RWPE2 (cell line): ENCODE measurements around the gene KRTAP10-3.
A peak's percentile ranks its signal among the peaks of the same experiment; 100 is the strongest.

ENCODE experiments used
- ATAC-seq: fragments of 200-7000 bp; cut with Tn5 transposase; 3 replicates; pipeline ENCODE4 v1.9.1; 2021; ENCODE audit warnings: low read depth
- DNase-seq: peaks from one replicate; pipeline ENCODE4 v3.0.0-alpha.2; 2020; ENCODE audit warnings: low spot score
- H3K27ac ChIP-seq: fragments of 450-650 bp; 2 replicates; pipeline ENCODE4 v1.5.1; 2017; ENCODE audit warnings: mild to moderate bottlenecking; ENCODE audit not compliant: poor library complexity, severe bottlenecking
- H3K27me3 ChIP-seq: fragments of 250-450 bp; sonication (Bioruptor Pico); 2 replicates; pipeline ENCODE4 v1.5.1; 2021; ENCODE audit warnings: mild to moderate bottlenecking, moderate library complexity; ENCODE audit not compliant: insufficient read depth, poor library complexity, severe bottlenecking
- H3K36me3 ChIP-seq: fragments of 250-450 bp; sonication (Bioruptor Pico); 2 replicates; pipeline ENCODE4 v1.5.1; 2020; ENCODE audit warnings: low read depth, mild to moderate bottlenecking, moderate library complexity
- H3K4me1 ChIP-seq: fragments of 250-450 bp; sonication (Bioruptor Pico); 2 replicates; pipeline ENCODE4 v1.5.1; 2021; ENCODE audit warnings: mild to moderate bottlenecking, moderate library complexity; ENCODE audit not compliant: insufficient read depth, poor library complexity, severe bottlenecking
- H3K4me3 ChIP-seq: fragments of 250-450 bp; sonication (Bioruptor Pico); 2 replicates; pipeline ENCODE4 v1.5.1; 2021; ENCODE audit warnings: mild to moderate bottlenecking, moderate library complexity; ENCODE audit not compliant: severe bottlenecking
- H3K9me3 ChIP-seq: fragments of 250-450 bp; sonication (Bioruptor Pico); 2 replicates; pipeline ENCODE4 v1.5.1; 2021; ENCODE audit warnings: mild to moderate bottlenecking, moderate library complexity; ENCODE audit not compliant: severe bottlenecking
- TF ChIP-seq, protein P1 (sequence below): fragments of 450-650 bp; IDR thresholded peaks from one replicate; pipeline ENCODE4 v1.5.1; 2017; ENCODE audit warnings: mild to moderate bottlenecking, moderate library complexity; ENCODE audit not compliant: poor library complexity, severe bottlenecking

The KRTAP10-3 gene

DNA sequence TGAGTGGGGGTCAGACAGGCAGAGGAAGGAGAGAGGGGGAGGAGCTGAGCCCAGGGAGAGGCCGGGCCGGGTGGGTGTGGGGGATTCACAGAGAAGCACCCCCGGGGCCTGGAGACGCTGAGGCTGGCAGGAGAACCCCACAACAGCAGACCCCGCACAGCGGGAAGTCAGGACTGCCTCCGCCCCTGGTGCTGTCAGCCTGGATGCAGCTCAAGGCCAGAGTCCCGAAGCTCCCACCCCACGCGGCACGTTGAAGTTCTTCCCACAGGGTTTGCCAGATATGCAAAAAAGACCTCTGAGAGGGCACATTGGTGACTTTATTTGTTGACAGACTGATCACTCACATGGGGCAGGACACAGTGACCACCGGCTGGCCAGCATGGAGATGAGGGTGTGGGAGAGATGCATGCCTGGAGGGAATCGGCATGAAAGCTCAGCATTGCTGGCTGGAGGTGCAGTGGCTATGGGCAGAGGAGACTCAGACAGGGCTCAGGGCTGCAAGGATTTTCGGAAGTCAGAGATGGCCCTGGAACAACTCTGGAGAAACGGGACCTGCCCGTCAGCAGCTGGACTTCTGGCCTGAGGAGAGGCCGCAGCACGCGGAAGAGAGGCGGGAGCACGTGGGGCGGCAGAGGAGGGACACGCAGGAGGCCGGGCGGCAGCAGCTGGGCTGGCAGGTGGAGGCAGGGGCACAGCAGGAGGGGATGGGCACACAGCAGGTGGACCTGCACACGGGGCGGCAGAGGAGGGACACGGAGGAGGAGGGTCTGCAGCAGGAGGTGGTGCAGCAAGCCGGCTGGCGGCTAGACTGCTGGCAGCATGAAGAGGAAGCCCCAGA, 885 bp downstream of the KRTAP10-3 start:
- H3K27me3 ChIP-seq, result peaks cover 20% of the 10 kb centered on the region
- ATAC-seq, result no peak

DNA sequence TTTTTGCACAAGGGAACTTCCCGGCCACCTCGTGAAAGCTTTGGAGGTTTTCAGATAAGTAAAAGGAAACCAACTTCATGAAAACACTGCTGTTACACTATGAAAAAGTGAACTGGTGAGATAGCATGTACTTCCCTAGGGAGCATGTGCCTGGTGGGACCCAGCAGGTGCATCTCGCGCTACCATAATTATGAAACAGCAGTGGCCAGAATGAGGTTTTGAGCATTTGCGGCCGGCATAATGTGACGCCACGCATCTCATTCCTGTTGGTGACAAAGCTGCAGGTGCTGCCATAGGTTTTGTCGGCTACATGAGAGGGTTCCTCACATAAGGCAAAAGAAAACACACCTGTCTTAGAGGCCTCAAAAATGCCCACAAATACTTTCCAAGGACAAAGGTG, 1.7 kb downstream of the KRTAP10-3 start:
- Histone ChIP-seq H3K4me3 (no peak overlapping the region), H3K27ac (no peak overlapping the region), H3K27me3 (peaks cover 20% of the 10 kb centered on the region), H3K4me1 (no peaks in the 10 kb centered on the region), H3K36me3 (no peaks in the 10 kb centered on the region), H3K9me3 (no peaks in the 10 kb centered on the region)
- no peak for DNase-seq
- ATAC-seq, result no peak
- TF ChIP-seq, protein P1, sequence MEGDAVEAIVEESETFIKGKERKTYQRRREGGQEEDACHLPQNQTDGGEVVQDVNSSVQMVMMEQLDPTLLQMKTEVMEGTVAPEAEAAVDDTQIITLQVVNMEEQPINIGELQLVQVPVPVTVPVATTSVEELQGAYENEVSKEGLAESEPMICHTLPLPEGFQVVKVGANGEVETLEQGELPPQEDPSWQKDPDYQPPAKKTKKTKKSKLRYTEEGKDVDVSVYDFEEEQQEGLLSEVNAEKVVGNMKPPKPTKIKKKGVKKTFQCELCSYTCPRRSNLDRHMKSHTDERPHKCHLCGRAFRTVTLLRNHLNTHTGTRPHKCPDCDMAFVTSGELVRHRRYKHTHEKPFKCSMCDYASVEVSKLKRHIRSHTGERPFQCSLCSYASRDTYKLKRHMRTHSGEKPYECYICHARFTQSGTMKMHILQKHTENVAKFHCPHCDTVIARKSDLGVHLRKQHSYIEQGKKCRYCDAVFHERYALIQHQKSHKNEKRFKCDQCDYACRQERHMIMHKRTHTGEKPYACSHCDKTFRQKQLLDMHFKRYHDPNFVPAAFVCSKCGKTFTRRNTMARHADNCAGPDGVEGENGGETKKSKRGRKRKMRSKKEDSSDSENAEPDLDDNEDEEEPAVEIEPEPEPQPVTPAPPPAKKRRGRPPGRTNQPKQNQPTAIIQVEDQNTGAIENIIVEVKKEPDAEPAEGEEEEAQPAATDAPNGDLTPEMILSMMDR, result no peak

More for the DNA sequence above, 885 bp downstream of the KRTAP10-3 start:
- DNase-seq, result peak; percentile 50
- H3K27ac ChIP-seq, result no peak overlapping the region
- H3K9me3 ChIP-seq, result no peaks in the 10 kb centered on the region
- H3K4me3 ChIP-seq, result no peak overlapping the region
- no peaks in the 10 kb centered on the region for H3K4me1 ChIP-seq
- TF ChIP-seq, protein P1, result no peak
- no peaks in the 10 kb centered on the region for H3K36me3 ChIP-seq

DNA sequence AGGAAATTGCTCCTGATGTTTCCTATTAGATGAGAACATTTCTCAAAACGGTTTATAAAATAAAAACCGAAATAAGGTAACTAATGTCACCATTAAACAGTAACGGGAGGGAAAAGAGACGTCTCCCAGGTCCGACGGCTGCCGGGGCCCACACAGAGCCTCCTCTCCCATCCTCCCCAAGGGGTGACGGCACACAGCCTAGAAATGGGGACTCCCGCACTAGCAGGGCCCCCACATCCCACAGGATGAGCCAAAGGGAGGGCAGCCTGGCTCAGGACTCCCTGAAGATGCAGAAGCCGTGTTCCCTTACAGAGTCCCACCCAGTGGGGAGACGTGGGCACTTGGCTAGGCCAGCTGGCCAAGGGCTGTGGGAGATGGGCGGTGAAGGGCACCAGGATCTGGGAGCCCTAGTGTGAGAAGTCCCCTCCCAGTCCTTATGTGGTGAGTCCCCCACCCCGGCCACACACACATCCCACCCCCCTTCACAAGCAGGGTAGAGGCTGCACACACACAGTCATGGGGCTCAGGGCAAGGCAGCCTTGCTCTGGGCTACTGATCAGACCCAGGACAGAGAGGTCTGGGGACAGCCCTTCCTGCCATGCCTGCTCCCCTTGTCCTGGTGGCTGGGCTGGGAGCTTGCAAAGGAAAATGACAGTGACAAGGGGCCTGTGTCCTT, 3.3 kb downstream of the KRTAP10-3 start:
- peaks cover 18% of the 10 kb centered on the region for H3K27me3 ChIP-seq
- no peak overlapping the region for H3K4me3 ChIP-seq
- ATAC-seq (no peak), DNase-seq (no peak)
- no peaks in the 10 kb centered on the region for H3K9me3 ChIP-seq
- H3K4me1 ChIP-seq, result no peaks in the 10 kb centered on the region
- no peak overlapping the region for H3K27ac ChIP-seq
- H3K36me3 ChIP-seq, result no peaks in the 10 kb centered on the region
- TF ChIP-seq, protein P1, result no peak

DNA sequence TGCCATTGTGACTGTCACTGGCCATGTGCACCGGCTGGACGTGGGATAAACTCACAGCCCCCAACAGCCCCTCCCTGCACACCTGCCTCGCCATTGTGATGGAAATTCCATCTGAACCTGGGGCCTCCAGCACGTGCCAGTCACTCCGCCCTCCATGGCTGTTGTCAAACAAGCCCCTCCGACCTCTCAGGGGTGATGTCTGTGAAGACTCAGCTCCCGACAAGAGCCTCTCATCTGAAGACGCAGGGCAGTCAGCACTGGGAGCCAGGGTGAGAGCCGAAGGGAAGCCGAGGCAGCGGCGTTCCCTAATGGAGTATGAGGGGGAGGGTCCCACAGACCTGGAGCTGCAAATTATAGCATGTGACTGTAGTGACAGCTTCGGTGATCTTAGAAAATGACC, 5.9 kb downstream of the KRTAP10-3 start:
- DNase-seq (no peak), ATAC-seq (no peak)
- H3K27ac ChIP-seq, result no peak overlapping the region
- peaks cover 10% of the 10 kb centered on the region for H3K4me1 ChIP-seq
- peaks cover 14% of the 10 kb centered on the region for H3K27me3 ChIP-seq
- no peak overlapping the region for H3K4me3 ChIP-seq
- H3K9me3 ChIP-seq, result no peaks in the 10 kb centered on the region
- no peaks in the 10 kb centered on the region for H3K36me3 ChIP-seq
- TF ChIP-seq, protein P1, result no peak
